GM21576 (cell line): ENCODE results near the gene TRANK1.
"Not testable (repeated sequence)": the region's sequence is repeated elsewhere in the genome, so short reads cannot be mapped to it uniquely, and the experiment has no call there.

ENCODE experiments used
- ATAC-seq: cut with Tn5 transposase; IDR thresholded peaks from one replicate; pipeline ENCODE4 v1.9.1; 2021; ENCODE audit warnings: mild to moderate bottlenecking, moderate library complexity; ENCODE audit not compliant: unreplicated experiment

Gene TRANK1

DNA sequence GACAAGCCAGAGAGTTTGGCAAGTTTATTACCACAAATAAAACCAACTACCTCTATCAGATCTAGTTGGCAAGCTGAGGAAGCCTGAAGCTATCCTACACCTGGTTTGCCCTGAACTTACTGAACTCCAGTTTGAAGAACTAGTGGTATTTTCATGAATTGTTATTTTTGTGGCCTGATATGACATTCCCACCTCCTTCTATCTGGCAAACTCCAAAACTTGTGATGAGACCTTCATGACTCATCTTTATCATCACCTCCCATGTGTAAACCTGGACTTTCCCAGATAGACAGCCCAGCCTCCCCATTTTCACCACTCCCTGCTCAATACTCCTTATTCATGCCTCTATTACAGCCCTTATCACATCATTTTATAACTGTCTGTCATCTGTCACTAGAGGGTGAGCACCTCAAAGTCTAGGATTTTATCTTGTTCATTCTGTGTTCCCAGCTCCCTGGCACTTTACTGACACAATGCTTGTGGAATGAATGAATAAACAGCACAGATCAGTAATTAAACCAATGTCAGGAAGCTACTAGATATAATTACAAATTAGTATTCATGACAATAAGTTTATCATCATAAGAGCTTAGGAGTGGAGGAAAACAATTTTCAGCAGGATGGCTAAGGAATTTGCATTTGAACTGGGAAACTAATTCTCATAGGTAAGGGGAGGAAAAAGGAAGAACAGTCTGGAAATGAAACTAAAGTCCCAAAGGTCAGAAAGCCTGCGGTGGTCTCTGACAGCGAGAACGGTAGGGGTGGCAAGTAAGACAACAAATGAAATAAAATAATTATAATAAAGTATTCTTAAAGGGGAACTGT lies 13.2 kb upstream of the TRANK1 start:
- no peak for ATAC-seq

GRCh38 chr3:36957063-36957462 lies 12.2 kb upstream of the TRANK1 start:
- no peak for ATAC-seq

DNA sequence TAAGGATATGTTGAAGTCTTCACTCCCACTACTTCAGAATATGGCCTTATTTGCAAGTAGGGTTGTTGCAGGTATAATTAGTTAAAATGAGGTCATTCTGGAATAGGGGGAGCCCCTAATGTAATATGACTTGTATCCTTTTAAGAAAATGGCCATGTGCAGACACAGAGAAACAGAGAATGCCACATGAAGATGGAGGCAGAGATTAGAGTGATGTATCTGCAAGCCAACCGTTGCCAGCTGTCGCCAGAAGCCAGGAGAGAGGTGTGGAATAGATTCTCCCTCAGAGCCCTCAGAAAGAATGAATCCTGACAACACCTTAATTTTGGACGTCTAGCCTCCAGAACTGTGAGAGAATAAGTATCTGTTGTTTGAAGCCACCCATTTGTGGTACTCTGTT lies 11.3 kb upstream of the TRANK1 start:
- ATAC-seq = no peak

DNA sequence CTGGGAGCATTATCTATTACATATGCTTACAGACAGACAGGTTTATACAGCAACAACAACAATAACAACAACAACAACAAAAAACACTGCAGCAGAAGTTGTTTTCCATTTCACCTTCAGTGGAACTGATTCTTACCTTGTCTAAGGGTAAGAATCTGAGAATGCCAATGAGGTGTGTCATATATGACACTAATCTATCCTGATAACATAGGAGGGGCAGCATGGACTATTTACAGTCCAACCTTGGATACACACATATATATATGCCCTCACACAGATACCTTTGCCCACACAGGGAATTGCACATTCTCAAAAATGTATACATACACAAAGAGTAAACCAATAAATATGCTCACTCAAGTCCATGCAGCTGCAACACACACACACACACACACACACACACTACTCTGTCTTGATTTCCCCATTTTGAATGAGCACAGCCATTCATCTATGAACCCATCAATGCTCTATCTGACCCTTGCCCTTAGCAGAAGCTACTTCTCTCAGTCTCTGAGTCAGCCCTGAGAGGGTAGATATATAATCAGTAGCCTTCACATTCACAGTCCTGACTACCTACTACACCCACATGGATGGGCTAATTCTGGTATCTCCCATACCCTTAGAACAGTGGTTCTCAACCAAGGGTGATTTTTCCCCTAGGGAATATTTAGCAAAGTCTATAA lies 9.7 kb upstream of the TRANK1 start:
- no peak for ATAC-seq

- not testable (repeated sequence) for ATAC-seq
Measured at GRCh38 chr3:36947814-36948213, 3.0 kb upstream of the TRANK1 start.

- no peak for ATAC-seq
Measured at GRCh38 chr3:36945333-36945980, 603 bp upstream of the TRANK1 start.

GRCh38 chr3:36944012-36944640 lies 728 bp downstream of the TRANK1 start:
- peak; percentile 44 for ATAC-seq

- ATAC-seq = no peak
Measured at GRCh38 chr3:36943601-36944000, 1.3 kb downstream of the TRANK1 start.

GRCh38 chr3:36942638-36943248 lies 2.1 kb downstream of the TRANK1 start:
- no peak for ATAC-seq

DNA sequence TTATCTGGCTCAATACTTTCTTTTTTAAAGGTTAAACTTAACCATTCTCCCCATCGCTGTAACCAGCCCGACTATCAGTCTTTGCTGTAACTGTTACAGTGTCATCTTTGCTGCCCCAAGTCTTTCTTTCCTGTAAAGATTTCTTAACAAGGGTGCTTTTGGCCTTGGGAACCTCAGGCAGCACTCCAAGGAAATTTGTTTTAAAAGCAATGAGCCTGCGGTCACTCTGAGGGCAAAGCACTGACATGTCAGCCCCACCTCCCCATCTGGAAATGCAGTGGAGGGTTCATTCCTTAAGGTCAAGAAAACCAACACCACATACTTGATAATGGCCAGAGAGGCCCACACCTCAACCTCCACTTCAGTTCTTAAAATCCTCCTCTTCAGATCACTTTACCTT lies 3.2 kb downstream of the TRANK1 start:
- no peak for ATAC-seq

DNA sequence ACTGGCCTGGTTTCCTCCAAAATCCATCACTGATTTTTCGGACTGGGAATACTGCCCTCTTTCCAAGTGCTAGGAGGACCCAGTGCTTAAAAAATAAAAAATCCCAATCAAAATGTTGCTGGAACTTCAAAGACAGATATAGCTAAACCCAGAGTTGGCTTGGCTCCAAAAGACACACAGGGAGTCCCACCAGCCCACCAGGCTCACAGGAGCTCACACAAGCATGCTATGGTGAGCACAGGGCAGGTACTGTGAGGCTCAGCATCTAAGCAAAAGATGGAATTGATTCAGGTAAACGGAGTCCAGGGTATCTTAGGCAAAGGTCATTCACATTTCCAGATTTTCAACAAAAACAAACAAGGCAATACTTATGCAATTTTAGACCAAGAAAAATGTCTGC lies 3.7 kb downstream of the TRANK1 start:
- ATAC-seq = no peak

GRCh38 chr3:36937492-36937891 lies 7.4 kb downstream of the TRANK1 start:
- ATAC-seq = no peak

GRCh38 chr3:36933540-36934296 lies 11.1 kb downstream of the TRANK1 start:
- no peak for ATAC-seq

DNA sequence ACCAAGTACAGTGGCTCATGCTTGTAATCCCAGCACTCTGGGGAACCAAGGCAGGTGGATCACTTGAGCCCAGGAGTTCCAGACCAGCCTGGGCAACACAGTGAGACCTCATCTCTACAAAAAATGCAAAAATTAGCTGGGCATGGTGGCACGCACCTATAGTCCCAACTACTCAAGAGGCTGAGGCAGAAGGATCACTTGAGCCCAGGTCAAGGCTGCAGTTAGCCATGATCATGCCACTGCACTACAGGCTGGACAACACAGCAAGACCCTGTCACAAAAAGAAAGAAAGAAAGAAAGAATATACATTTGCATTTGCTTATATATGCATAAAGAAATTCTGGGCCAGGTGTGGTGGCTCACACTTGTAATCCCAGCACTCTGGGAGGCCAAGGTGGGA lies 13.4 kb downstream of the TRANK1 start:
- ATAC-seq = not testable (repeated sequence)

- ATAC-seq = no peak
Measured at GRCh38 chr3:36928220-36928619, 16.6 kb downstream of the TRANK1 start.

- no peak for ATAC-seq
Measured at GRCh38 chr3:36926292-36926897, 18.5 kb downstream of the TRANK1 start.

DNA sequence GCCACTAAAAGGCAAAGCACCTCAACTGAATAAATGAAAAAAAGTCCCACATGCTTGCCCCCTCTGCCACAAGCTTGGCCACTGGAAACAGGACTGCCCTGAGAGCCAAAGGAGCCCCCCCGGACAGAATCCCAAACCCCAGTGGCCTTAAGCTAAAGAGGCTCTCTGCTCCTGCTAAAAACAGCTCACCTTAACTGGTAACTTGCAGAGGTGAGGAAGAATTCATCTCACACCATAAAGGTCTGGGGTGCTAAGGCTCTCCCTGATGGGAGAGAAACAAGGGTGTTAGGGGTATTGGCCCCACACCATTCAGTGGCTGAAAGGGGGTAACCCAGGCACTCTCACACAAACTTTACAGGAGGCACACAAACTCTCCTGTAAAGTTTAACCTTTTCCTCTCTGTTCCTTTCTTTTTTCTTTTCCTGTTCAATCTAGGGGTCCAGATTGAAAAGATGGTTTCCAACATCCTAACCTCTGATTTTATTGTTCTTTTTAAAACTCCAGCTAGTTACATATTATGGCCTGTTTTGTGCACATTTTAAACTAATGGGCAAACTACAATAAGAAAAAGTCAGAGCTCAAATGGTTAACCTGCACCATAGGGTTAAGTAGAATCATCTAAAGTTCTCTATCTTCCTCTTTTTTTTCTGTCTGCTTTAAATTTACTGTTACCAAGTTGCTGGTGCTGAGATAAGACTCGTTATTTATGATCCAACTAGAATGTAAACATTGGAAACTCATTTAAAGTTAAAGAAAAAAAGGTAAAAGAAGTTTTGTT lies 19.9 kb downstream of the TRANK1 start:
- ATAC-seq = no peak

- no peak for ATAC-seq
Measured at GRCh38 chr3:36923981-36924743, 20.7 kb downstream of the TRANK1 start.
